Measurements from ENCODE around the gene FSD1.
"Not testable (repeated sequence)": the region's sequence is repeated elsewhere in the genome, so short reads cannot be mapped to it uniquely, and the experiment has no call there.

Gene FSD1

GRCh38 chr19:4277191-4277696, 27.2 kb upstream of the FSD1 start:
- no peak for TF ChIP-seq POLR2A (IDR thresholded peaks at IDR 0.05; ENCODE audit: low read depth, low read length)
- FAIRE-seq (no peak), DNase-seq (ENCODE audit: insufficient read length, low spot score) (no peak)

GRCh38 chr19:4278010-4278409, 26.4 kb upstream of the FSD1 start:
- no peak for FAIRE-seq
- no peak for DNase-seq (ENCODE audit: insufficient read length, low spot score)
- no peak for TF ChIP-seq POLR2A (IDR thresholded peaks at IDR 0.05; ENCODE audit: low read depth, low read length)

GRCh38 chr19:4278419-4279266, 25.8 kb upstream of the FSD1 start, which contains the start of gene SHD:
Gene SHD (plus strand): TSS chr19:4279266. CDS start chr19:4280064, 798 bp downstream.
- no peak for TF ChIP-seq POLR2A (IDR thresholded peaks at IDR 0.05; ENCODE audit: low read depth, low read length)
- no peak for DNase-seq (ENCODE audit: insufficient read length, low spot score)
- FAIRE-seq = no peak

GRCh38 chr19:4279267-4279529, 25.2 kb upstream of the FSD1 start:
- no peak for DNase-seq (ENCODE audit: insufficient read length, low spot score)
- FAIRE-seq = no peak
- TF ChIP-seq POLR2A (IDR thresholded peaks at IDR 0.05; ENCODE audit: low read depth, low read length) = no peak

GRCh38 chr19:4279530-4280422, 24.6 kb upstream of the FSD1 start:
- no peak for TF ChIP-seq POLR2A (IDR thresholded peaks at IDR 0.05; ENCODE audit: low read depth, low read length)
- DNase-seq (ENCODE audit: insufficient read length, low spot score) = no peak
- no peak for FAIRE-seq

GRCh38 chr19:4284176-4284958, 20.0 kb upstream of the FSD1 start:
- FAIRE-seq (no peak), DNase-seq (ENCODE audit: insufficient read length, low spot score) (peak; percentile 74)
- no peak for TF ChIP-seq POLR2A (IDR thresholded peaks at IDR 0.05; ENCODE audit: low read depth, low read length)

- no peak for TF ChIP-seq POLR2A (IDR thresholded peaks at IDR 0.05; ENCODE audit: low read depth, low read length)
- FAIRE-seq (no peak), DNase-seq (ENCODE audit: insufficient read length, low spot score) (no peak)
Measured at GRCh38 chr19:4284974-4285373, 19.4 kb upstream of the FSD1 start.

GRCh38 chr19:4286141-4286540, 18.3 kb upstream of the FSD1 start:
- DNase-seq (ENCODE audit: insufficient read length, low spot score); FAIRE-seq: not testable (repeated sequence)

GRCh38 chr19:4288091-4288777, 16.2 kb upstream of the FSD1 start:
- DNase-seq (ENCODE audit: insufficient read length, low spot score) (peak; percentile 61), FAIRE-seq (no peak)
- no peak for TF ChIP-seq POLR2A (IDR thresholded peaks at IDR 0.05; ENCODE audit: low read depth, low read length)

GRCh38 chr19:4291184-4291732, 13.1 kb upstream of the FSD1 start:
- TF ChIP-seq POLR2A (IDR thresholded peaks at IDR 0.05; ENCODE audit: low read depth, low read length) = no peak
- DNase-seq (ENCODE audit: insufficient read length, low spot score) = no peak
- FAIRE-seq = no peak

GRCh38 chr19:4292515-4292914, 11.9 kb upstream of the FSD1 start:
- no peak for FAIRE-seq
- no peak for TF ChIP-seq POLR2A (IDR thresholded peaks at IDR 0.05; ENCODE audit: low read depth, low read length)
- no peak for DNase-seq (ENCODE audit: insufficient read length, low spot score)

GRCh38 chr19:4294389-4294788, 10.0 kb upstream of the FSD1 start:
- no peak for TF ChIP-seq POLR2A (IDR thresholded peaks at IDR 0.05; ENCODE audit: low read depth, low read length)
- FAIRE-seq = no peak
- DNase-seq (ENCODE audit: insufficient read length, low spot score) = no peak

Measured in H54 (cell line).